ENCODE data around the gene ROS1. TPM values are rescaled to one million over a fixed set of nuclear protein-coding genes. Genes with fewer than 3 reads are reported as not detected.
A peak's percentile ranks its signal among the peaks of the same experiment; 100 is the strongest.
"Not testable (repeated sequence)": the region's sequence is repeated elsewhere in the genome, so short reads cannot be mapped to it uniquely, and the experiment has no call there.

The ROS1 gene
- total RNA-seq, 1 donor from 2014 or later: not detected

- DNase-seq (ENCODE audit: low spot score): no peak
- intact Hi-C loops (cut with micrococcal nuclease): loop anchor here (10.0 kb wide), 1 partner anchor 381 kb away; no protein-coding TSS in a partner anchor
- peaks cover 90% of the 10 kb centered on the region for H3K27me3 Mint-ChIP-seq (ENCODE audit: low read depth)
- H3K4me1 Mint-ChIP-seq (ENCODE audit: low read depth): no peaks in the 10 kb centered on the region
- H3K4me3 Mint-ChIP-seq (ENCODE audit: low read depth): peak within 1 kb of the TSS; percentile 46
- no peaks in the 10 kb centered on the region for H3K36me3 Mint-ChIP-seq (ENCODE audit: low read depth)
- H3K27ac Mint-ChIP-seq: no peak within 1 kb of the TSS
- H3K9me3 Mint-ChIP-seq: no peaks in the 10 kb centered on the region
Observed at GRCh38 chr6:117265410-117266256, 160.1 kb downstream of the ROS1 start, which contains the start of gene VGLL2. Gene VGLL2, plus strand, starts transcription at chr6:117265558. Its CDS starts 206 bp downstream, at chr6:117265764.

- H3K27ac Mint-ChIP-seq: no peak overlapping the region
- H3K4me1 Mint-ChIP-seq (ENCODE audit: low read depth): no peaks in the 10 kb centered on the region
- H3K36me3 Mint-ChIP-seq (ENCODE audit: low read depth): no peaks in the 10 kb centered on the region
- H3K4me3 Mint-ChIP-seq (ENCODE audit: low read depth): peak overlapping the region; percentile 46
- DNase-seq (ENCODE audit: low spot score): peak; percentile 8
- H3K27me3 Mint-ChIP-seq (ENCODE audit: low read depth): peaks cover 91% of the 10 kb centered on the region
- H3K9me3 Mint-ChIP-seq: no peaks in the 10 kb centered on the region
- intact Hi-C loops (cut with micrococcal nuclease): loop anchor here (10.0 kb wide), 1 partner anchor 380 kb away; no protein-coding TSS in a partner anchor
Observed at GRCh38 chr6:117264692-117265409, 160.9 kb downstream of the ROS1 start.

GRCh38 chr6:117264369-117264691 is 161.4 kb downstream of the ROS1 start:
- Mint-ChIP-seq H3K27me3 (ENCODE audit: low read depth) (peaks cover 86% of the 10 kb centered on the region), H3K4me3 (ENCODE audit: low read depth) (peak overlapping the region; percentile 46), H3K4me1 (ENCODE audit: low read depth) (no peaks in the 10 kb centered on the region), H3K9me3 (no peaks in the 10 kb centered on the region), H3K36me3 (ENCODE audit: low read depth) (no peaks in the 10 kb centered on the region), H3K27ac (no peak overlapping the region)
- intact Hi-C loops (cut with micrococcal nuclease): loop anchor here (10.0 kb wide), 1 partner anchor 380 kb away; no protein-coding TSS in a partner anchor
- DNase-seq (ENCODE audit: low spot score): no peak

- H3K27ac Mint-ChIP-seq: no peak overlapping the region
- H3K27me3 Mint-ChIP-seq (ENCODE audit: low read depth): peaks cover 77% of the 10 kb centered on the region
- no peaks in the 10 kb centered on the region for H3K36me3 Mint-ChIP-seq (ENCODE audit: low read depth)
- H3K4me1 Mint-ChIP-seq (ENCODE audit: low read depth): no peaks in the 10 kb centered on the region
- H3K4me3 Mint-ChIP-seq (ENCODE audit: low read depth): no peak overlapping the region
- H3K9me3 Mint-ChIP-seq: no peaks in the 10 kb centered on the region
- intact Hi-C loops (cut with micrococcal nuclease): loop anchor here (10.0 kb wide), 1 partner anchor 379 kb away; no protein-coding TSS in a partner anchor
- DNase-seq (ENCODE audit: low spot score): no peak
Observed at GRCh38 chr6:117263353-117263927, 162.3 kb downstream of the ROS1 start.

- Mint-ChIP-seq H3K4me1 (ENCODE audit: low read depth) (no peaks in the 10 kb centered on the region), H3K27ac (no peak overlapping the region), H3K9me3 (no peaks in the 10 kb centered on the region), H3K36me3 (ENCODE audit: low read depth) (no peaks in the 10 kb centered on the region), H3K4me3 (ENCODE audit: low read depth) (no peak overlapping the region), H3K27me3 (ENCODE audit: low read depth) (peaks cover 71% of the 10 kb centered on the region)
- DNase-seq (ENCODE audit: low spot score): no peak
- intact Hi-C loops (cut with micrococcal nuclease): loop anchor here (10.0 kb wide), 1 partner anchor 378 kb away; no protein-coding TSS in a partner anchor
Observed at GRCh38 chr6:117262799-117263198, 162.9 kb downstream of the ROS1 start.

- no peaks in the 10 kb centered on the region for H3K36me3 Mint-ChIP-seq (ENCODE audit: low read depth)
- H3K27me3 Mint-ChIP-seq (ENCODE audit: low read depth): no peaks in the 10 kb centered on the region
- intact Hi-C loops (cut with micrococcal nuclease): no loop called here
- DNase-seq (ENCODE audit: low spot score): no peak
- H3K4me3 Mint-ChIP-seq (ENCODE audit: low read depth): no peak overlapping the region
- no peak overlapping the region for H3K27ac Mint-ChIP-seq
- no peaks in the 10 kb centered on the region for H3K9me3 Mint-ChIP-seq
- H3K4me1 Mint-ChIP-seq (ENCODE audit: low read depth): no peaks in the 10 kb centered on the region
Observed at GRCh38 chr6:117253785-117254184, 172.0 kb downstream of the ROS1 start.

- H3K36me3 Mint-ChIP-seq (ENCODE audit: low read depth); H3K4me3 Mint-ChIP-seq (ENCODE audit: low read depth); H3K27ac Mint-ChIP-seq; H3K27me3 Mint-ChIP-seq (ENCODE audit: low read depth); H3K4me1 Mint-ChIP-seq (ENCODE audit: low read depth); DNase-seq (ENCODE audit: low spot score); H3K9me3 Mint-ChIP-seq; intact Hi-C loops (cut with micrococcal nuclease): not testable (repeated sequence)
Observed at GRCh38 chr6:117244979-117245378, 180.8 kb downstream of the ROS1 start.

GRCh38 chr6:117244571-117244970 is 181.2 kb downstream of the ROS1 start:
- intact Hi-C loops (cut with micrococcal nuclease): not testable (repeated sequence)

More at GRCh38 chr6:117244571-117244970, 181.2 kb downstream of the ROS1 start:
- not testable (repeated sequence) for H3K27me3 Mint-ChIP-seq (ENCODE audit: low read depth); H3K36me3 Mint-ChIP-seq (ENCODE audit: low read depth); H3K9me3 Mint-ChIP-seq; DNase-seq (ENCODE audit: low spot score); H3K4me1 Mint-ChIP-seq (ENCODE audit: low read depth); H3K4me3 Mint-ChIP-seq (ENCODE audit: low read depth); H3K27ac Mint-ChIP-seq

Other genes with a start within 250 kb of the ROS1 start
- not detected in 2 replicates for gene VGLL2, start 160.4 kb downstream of the ROS1 start, total RNA-seq
- 4.0 and 7.5 TPM in 2 replicates for gene DCBLD1, start 56.7 kb upstream of the ROS1 start, total RNA-seq
- 22.9 and 24.2 TPM in 2 replicates for gene GOPC, start 176.6 kb upstream of the ROS1 start, total RNA-seq
- 44.2 and 44.6 TPM in 2 replicates for gene NUS1, start 249.5 kb upstream of the ROS1 start, total RNA-seq

Data from activated T-helper 2 cell treated with anti-CD3 and anti-CD28 coated beads, Interferon-gamma antibody, Interleukin-2, Interleukin-4, amounts not matched to agents 10 μg/mL and 5 μg/mL and 100 μg/mL, durations not matched to agents 14 hours and 24 hours and 36 hours (primary cell).